KMS-11 (cell line): ENCODE results near the gene ABHD17C.

Experiments used
- H2AFZ ChIP-seq: fragments of 200-600 bp; sonication (generic); 2 replicates; pipeline ENCODE4 v1.6.1; 2016; ENCODE audit warnings: antibody characterized with exemption, mixed run types, low read depth
- H3K27ac ChIP-seq: fragments of 200-600 bp; sonication (generic); 2 replicates; pipeline ENCODE4 v1.6.1; 2016; ENCODE audit warnings: mild to moderate bottlenecking, mixed run types
- H3K27me3 ChIP-seq: fragments of 200-600 bp; sonication (generic); 2 replicates; pipeline ENCODE4 v1.6.1; 2017; ENCODE audit warnings: mild to moderate bottlenecking, low read depth, mixed run types, moderate library complexity; ENCODE audit not compliant: insufficient read depth
- H3K36me3 ChIP-seq: fragments of 200-600 bp; sonication (generic); 2 replicates; pipeline ENCODE4 v1.6.1; 2017; ENCODE audit warnings: mild to moderate bottlenecking, mixed run types; ENCODE audit not compliant: insufficient read depth
- H3K4me1 ChIP-seq: fragments of 200-600 bp; sonication (generic); 2 replicates; pipeline ENCODE4 v1.6.1; 2016; ENCODE audit warnings: mild to moderate bottlenecking, low read depth, mixed run types; ENCODE audit not compliant: poor library complexity, severe bottlenecking
- H3K4me2 ChIP-seq: fragments of 200-600 bp; sonication (generic); 2 replicates; pipeline ENCODE4 v1.7.0; 2016; ENCODE audit warnings: mild to moderate bottlenecking, mixed run types
- H3K4me3 ChIP-seq: fragments of 200-600 bp; sonication (generic); IDR thresholded peaks from 2 replicates; pipeline ENCODE4 v1.6.1; 2017; ENCODE audit warnings: low read depth, low read length, mixed read lengths; ENCODE audit not compliant: insufficient read depth
- H3K79me2 ChIP-seq: fragments of 200-600 bp; sonication (generic); 2 replicates; pipeline ENCODE4 v1.6.1; 2016; ENCODE audit warnings: low read depth, mixed run types; ENCODE audit not compliant: insufficient read depth
- H3K9ac ChIP-seq: fragments of 200-600 bp; sonication (generic); 2 replicates; pipeline ENCODE4 v1.6.1; 2016; ENCODE audit warnings: mild to moderate bottlenecking, mixed run types
- H4K20me1 ChIP-seq: fragments of 200-600 bp; sonication (generic); 2 replicates; pipeline ENCODE4 v1.6.1; 2016; ENCODE audit warnings: mild to moderate bottlenecking, mixed run types; ENCODE audit not compliant: insufficient read depth
- CTCF ChIP-seq: fragments of 200-600 bp; sonication (generic); conservative IDR thresholded peaks from 2 replicates; pipeline ENCODE4 v1.6.1; 2017; ENCODE audit warnings: low read depth, mild to moderate bottlenecking, antibody characterized with exemption, low read length, moderate library complexity, mixed read lengths

Gene ABHD17C

GRCh38 chr15:80689716-80690115 lies 5.4 kb upstream of the ABHD17C start:
- H3K9ac ChIP-seq: no peak overlapping the region
- no peak overlapping the region for H3K4me3 ChIP-seq
- no peak overlapping the region for H3K27ac ChIP-seq
- no peak overlapping the region for H2AFZ ChIP-seq
- peaks cover 6% of the 10 kb centered on the region for H3K4me1 ChIP-seq
- no peaks in the 10 kb centered on the region for H3K79me2 ChIP-seq
- no peaks in the 10 kb centered on the region for H4K20me1 ChIP-seq
- no peak for TF ChIP-seq CTCF
- no peaks in the 10 kb centered on the region for H3K27me3 ChIP-seq
- H3K36me3 ChIP-seq: no peaks in the 10 kb centered on the region
- no peak overlapping the region for H3K4me2 ChIP-seq

GRCh38 chr15:80691575-80691974 lies 3.5 kb upstream of the ABHD17C start:
- Histone ChIP-seq H2AFZ (no peak overlapping the region), H3K4me2 (no peak overlapping the region), H3K9ac (no peak overlapping the region), H3K4me1 (peaks cover 6% of the 10 kb centered on the region), H4K20me1 (no peaks in the 10 kb centered on the region), H3K27me3 (no peaks in the 10 kb centered on the region), H3K79me2 (peaks cover 7% of the 10 kb centered on the region), H3K4me3 (no peak overlapping the region), H3K36me3 (no peaks in the 10 kb centered on the region), H3K27ac (no peak overlapping the region)
- TF ChIP-seq CTCF: no peak

GRCh38 chr15:80693682-80694610 lies 1.2 kb upstream of the ABHD17C start:
- Histone ChIP-seq H3K4me3 (no peak overlapping the region), H3K79me2 (peaks cover 31% of the 10 kb centered on the region), H3K27me3 (no peaks in the 10 kb centered on the region), H3K27ac (peak overlapping the region; percentile 54), H3K9ac (peak overlapping the region; percentile 77; the same call in 1 of the 2 replicates), H3K36me3 (no peaks in the 10 kb centered on the region), H3K4me2 (peak overlapping the region; percentile 52), H2AFZ (peak overlapping the region; percentile 93), H4K20me1 (no peaks in the 10 kb centered on the region), H3K4me1 (peaks cover 24% of the 10 kb centered on the region)
- no peak for TF ChIP-seq CTCF

- Histone ChIP-seq H2AFZ (peak overlapping the region; percentile 93), H4K20me1 (no peaks in the 10 kb centered on the region), H3K4me1 (peaks cover 24% of the 10 kb centered on the region), H3K36me3 (no peaks in the 10 kb centered on the region), H3K27me3 (no peaks in the 10 kb centered on the region), H3K27ac (peak overlapping the region; percentile 54), H3K4me3 (no peak overlapping the region), H3K4me2 (peak overlapping the region; percentile 52), H3K79me2 (peaks cover 38% of the 10 kb centered on the region), H3K9ac (peak overlapping the region; percentile 77; the same call in 1 of the 2 replicates)
- TF ChIP-seq CTCF: no peak
Observed at GRCh38 chr15:80694611-80695098, 455 bp upstream of the ABHD17C start.
